ENCODE results near the gene CORT. TPM values are rescaled to one million over a fixed set of nuclear protein-coding genes. Genes with fewer than 3 reads are reported as not detected.

The CORT gene
- total and polyA plus RNA-seq, 2 donors from 2014 or later: 0.22 to 0.62 TPM

GRCh38 chr1:10457875-10458274 is 8.0 kb downstream of the CORT start:
- H3K36me3 ChIP-seq (ENCODE audit: control insufficient read depth in 2 of 3, insufficient read depth in 3 of 3, low read length in 3 of 3): peaks cover 0 to 12% (median 8%) of the 10 kb centered on the region in 3 donors
- H3K27ac ChIP-seq (ENCODE audit: low read depth in 2 of 2, low read length in 2 of 2): no peak overlapping the region
- H3K9ac ChIP-seq (ENCODE audit: low read length in 3 of 3): no peak overlapping the region
- H3K4me1 ChIP-seq (ENCODE audit: control insufficient read depth in 2 of 3, insufficient read depth in 2 of 3, low read depth in 1 of 3, low read length in 3 of 3): peaks cover 0 to 2% (median 0%) of the 10 kb centered on the region in 3 donors
- no peak for FAIRE-seq
- H3K9me3 ChIP-seq (ENCODE audit: control insufficient read depth in 2 of 3, insufficient read depth in 1 of 3, low read length in 3 of 3): no peaks in the 10 kb centered on the region
- no peak for DNase-seq
- no peaks in the 10 kb centered on the region for H3K27me3 ChIP-seq (ENCODE audit: control insufficient read depth, insufficient read depth, low read length)
- peak overlapping the region in 1 of 3 donors; percentile 13 for H3K4me3 ChIP-seq (ENCODE audit: low read length in 3 of 3)
- no peak for TF ChIP-seq CTCF (IDR thresholded peaks at IDR 0.05; ENCODE audit: borderline replicate concordance, extremely low read depth, insufficient read depth)
- intact Hi-C loops (cut with DNase I): no loop called here

DNA sequence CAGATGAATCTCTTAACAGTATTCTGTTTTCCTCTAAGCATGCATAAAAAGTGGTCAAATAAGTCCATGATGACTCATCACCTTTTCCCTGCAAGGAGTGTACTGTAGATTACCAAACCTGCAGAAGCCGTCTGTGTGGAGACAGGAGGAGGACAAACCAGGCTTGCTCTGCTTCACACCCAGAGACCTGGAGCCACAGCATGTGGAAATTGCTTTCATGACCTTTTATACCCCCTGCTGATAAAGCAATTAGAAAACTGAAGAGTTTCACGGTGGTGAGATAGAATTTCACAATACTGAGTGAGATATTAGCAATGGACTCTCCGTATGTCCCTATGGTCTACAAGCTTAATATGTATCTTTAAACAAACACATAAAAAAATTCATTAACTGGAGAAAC is 9.4 kb downstream of the CORT start:
- Histone ChIP-seq H3K27ac (ENCODE audit: low read depth in 2 of 2, low read length in 2 of 2) (no peak overlapping the region), H3K36me3 (ENCODE audit: control insufficient read depth in 2 of 3, insufficient read depth in 3 of 3, low read length in 3 of 3) (peaks cover 0 to 17% (median 13%) of the 10 kb centered on the region in 3 donors), H3K9me3 (ENCODE audit: control insufficient read depth in 2 of 3, insufficient read depth in 1 of 3, low read length in 3 of 3) (no peaks in the 10 kb centered on the region), H3K27me3 (ENCODE audit: control insufficient read depth, insufficient read depth, low read length) (no peaks in the 10 kb centered on the region), H3K4me3 (ENCODE audit: low read length in 3 of 3) (no peak overlapping the region), H3K4me1 (ENCODE audit: control insufficient read depth in 2 of 3, insufficient read depth in 2 of 3, low read depth in 1 of 3, low read length in 3 of 3) (peaks cover 0 to 2% (median 0%) of the 10 kb centered on the region in 3 donors), H3K9ac (ENCODE audit: low read length in 3 of 3) (no peak overlapping the region)
- DNase-seq (no peak), FAIRE-seq (no peak)
- intact Hi-C loops (cut with DNase I): no loop called here
- no peak for TF ChIP-seq CTCF (IDR thresholded peaks at IDR 0.05; ENCODE audit: borderline replicate concordance, extremely low read depth, insufficient read depth)

DNA sequence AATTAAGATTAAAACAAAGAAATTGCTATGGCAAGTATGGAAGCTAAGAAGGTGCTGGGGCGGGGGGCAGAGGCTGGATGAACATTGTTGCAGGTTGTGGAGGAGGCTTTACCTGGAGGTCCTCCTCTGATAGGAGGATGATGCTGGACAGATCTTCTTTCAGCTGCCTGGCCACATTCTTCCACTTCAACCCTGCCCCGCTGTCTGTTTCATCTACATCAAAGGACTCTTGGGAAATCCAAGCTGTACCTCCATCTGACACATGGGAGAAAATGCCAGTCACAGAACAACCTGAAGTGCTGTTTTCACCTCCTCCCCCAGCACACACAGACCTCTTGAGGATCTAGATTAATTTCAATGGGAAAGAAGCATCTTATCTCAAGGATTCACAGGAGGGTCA is 17.2 kb downstream of the CORT start:
- Histone ChIP-seq H3K36me3 (ENCODE audit: control insufficient read depth in 2 of 3, insufficient read depth in 3 of 3, low read length in 3 of 3) (peaks cover 2 to 35% (median 24%) of the 10 kb centered on the region in 3 donors), H3K9me3 (ENCODE audit: control insufficient read depth in 2 of 3, insufficient read depth in 1 of 3, low read length in 3 of 3) (no peaks in the 10 kb centered on the region), H3K4me1 (ENCODE audit: control insufficient read depth in 2 of 3, insufficient read depth in 2 of 3, low read depth in 1 of 3, low read length in 3 of 3) (peaks cover 0 to 7% (median 0%) of the 10 kb centered on the region in 3 donors), H3K27me3 (ENCODE audit: control insufficient read depth, insufficient read depth, low read length) (no peaks in the 10 kb centered on the region), H3K4me3 (ENCODE audit: low read length in 3 of 3) (no peak overlapping the region), H3K27ac (ENCODE audit: low read depth in 2 of 2, low read length in 2 of 2) (no peak overlapping the region), H3K9ac (ENCODE audit: low read length in 3 of 3) (no peak overlapping the region)
- no peak for TF ChIP-seq CTCF (IDR thresholded peaks at IDR 0.05; ENCODE audit: borderline replicate concordance, extremely low read depth, insufficient read depth)
- FAIRE-seq: no peak
- peak in 1 of 5 donors; percentile 17 for DNase-seq
- intact Hi-C loops (cut with DNase I): no loop called here

- Histone ChIP-seq H3K4me1 (ENCODE audit: control insufficient read depth in 2 of 3, insufficient read depth in 2 of 3, low read depth in 1 of 3, low read length in 3 of 3) (peaks cover 0 to 9% (median 3%) of the 10 kb centered on the region in 3 donors), H3K36me3 (ENCODE audit: control insufficient read depth in 2 of 3, insufficient read depth in 3 of 3, low read length in 3 of 3) (peaks cover 2 to 18% (median 8%) of the 10 kb centered on the region in 3 donors), H3K4me3 (ENCODE audit: low read length in 3 of 3) (no peak overlapping the region), H3K9ac (ENCODE audit: low read length in 3 of 3) (no peak overlapping the region), H3K27me3 (ENCODE audit: control insufficient read depth, insufficient read depth, low read length) (no peaks in the 10 kb centered on the region), H3K9me3 (ENCODE audit: control insufficient read depth in 2 of 3, insufficient read depth in 1 of 3, low read length in 3 of 3) (no peaks in the 10 kb centered on the region), H3K27ac (ENCODE audit: low read depth in 2 of 2, low read length in 2 of 2) (no peak overlapping the region)
- DNase-seq (no peak), FAIRE-seq (no peak)
- intact Hi-C loops (cut with DNase I): no loop called here
- TF ChIP-seq CTCF (IDR thresholded peaks at IDR 0.05; ENCODE audit: borderline replicate concordance, extremely low read depth, insufficient read depth): no peak
Measured at GRCh38 chr1:10470043-10470442, 20.2 kb downstream of the CORT start.
